Measurements from ENCODE around the gene MTM1. TPM values are rescaled to one million over a fixed set of nuclear protein-coding genes. Genes with fewer than 3 reads are reported as not detected.

Gene MTM1
- total and polyA plus RNA-seq, 12 donors, result 2.4 to 14.0 (median 10.2) TPM

GRCh38 chrX:150577174-150577573, 8.8 kb downstream of the MTM1 start:
- H3K36me3 ChIP-seq, result no peaks in the 10 kb centered on the region
- H3K27me3 ChIP-seq, result no peaks in the 10 kb centered on the region
- intact Hi-C loops (cut with DNase I), result loop anchor here in 3 of 10 donors (10.0 kb wide), 3 partner anchors 72 to 612 kb away; partner anchors contain the start of gene MAMLD1 (in 1 of the 3)
- WGBS, 2 donors, result 90 to 100% methylated on average over 1 of the region's 1 CpG
- TF ChIP-seq, protein P1, sequence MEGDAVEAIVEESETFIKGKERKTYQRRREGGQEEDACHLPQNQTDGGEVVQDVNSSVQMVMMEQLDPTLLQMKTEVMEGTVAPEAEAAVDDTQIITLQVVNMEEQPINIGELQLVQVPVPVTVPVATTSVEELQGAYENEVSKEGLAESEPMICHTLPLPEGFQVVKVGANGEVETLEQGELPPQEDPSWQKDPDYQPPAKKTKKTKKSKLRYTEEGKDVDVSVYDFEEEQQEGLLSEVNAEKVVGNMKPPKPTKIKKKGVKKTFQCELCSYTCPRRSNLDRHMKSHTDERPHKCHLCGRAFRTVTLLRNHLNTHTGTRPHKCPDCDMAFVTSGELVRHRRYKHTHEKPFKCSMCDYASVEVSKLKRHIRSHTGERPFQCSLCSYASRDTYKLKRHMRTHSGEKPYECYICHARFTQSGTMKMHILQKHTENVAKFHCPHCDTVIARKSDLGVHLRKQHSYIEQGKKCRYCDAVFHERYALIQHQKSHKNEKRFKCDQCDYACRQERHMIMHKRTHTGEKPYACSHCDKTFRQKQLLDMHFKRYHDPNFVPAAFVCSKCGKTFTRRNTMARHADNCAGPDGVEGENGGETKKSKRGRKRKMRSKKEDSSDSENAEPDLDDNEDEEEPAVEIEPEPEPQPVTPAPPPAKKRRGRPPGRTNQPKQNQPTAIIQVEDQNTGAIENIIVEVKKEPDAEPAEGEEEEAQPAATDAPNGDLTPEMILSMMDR (IDR thresholded peaks at IDR 0.05), result no peak
- H3K9me3 ChIP-seq, result peaks cover 0 to 10% (median 0%) of the 10 kb centered on the region in 11 donors
- H3K27ac ChIP-seq, result no peak overlapping the region
- H3K4me3 ChIP-seq, result no peak overlapping the region
- DNase-seq (no peak), ATAC-seq (no peak)
- peaks cover 0 to 42% (median 12%) of the 10 kb centered on the region in 9 donors for H3K4me1 ChIP-seq

- ATAC-seq (no peak), DNase-seq (no peak)
- intact Hi-C loops (cut with DNase I), result no loop called here
- peaks cover 0 to 13% (median 0%) of the 10 kb centered on the region in 11 donors for H3K9me3 ChIP-seq
- H3K27ac ChIP-seq, result no peak overlapping the region
- no peaks in the 10 kb centered on the region for H3K27me3 ChIP-seq
- no peaks in the 10 kb centered on the region for H3K36me3 ChIP-seq
- WGBS, 2 donors, result 59 to 67% methylated on average over 4 of the region's 4 CpGs
- TF ChIP-seq, protein P1 (IDR thresholded peaks at IDR 0.05), result no peak
- no peak overlapping the region for H3K4me3 ChIP-seq
- peaks cover 0 to 10% (median 4%) of the 10 kb centered on the region in 9 donors for H3K4me1 ChIP-seq
Observed at GRCh38 chrX:150581093-150581775, 12.8 kb downstream of the MTM1 start.

DNA sequence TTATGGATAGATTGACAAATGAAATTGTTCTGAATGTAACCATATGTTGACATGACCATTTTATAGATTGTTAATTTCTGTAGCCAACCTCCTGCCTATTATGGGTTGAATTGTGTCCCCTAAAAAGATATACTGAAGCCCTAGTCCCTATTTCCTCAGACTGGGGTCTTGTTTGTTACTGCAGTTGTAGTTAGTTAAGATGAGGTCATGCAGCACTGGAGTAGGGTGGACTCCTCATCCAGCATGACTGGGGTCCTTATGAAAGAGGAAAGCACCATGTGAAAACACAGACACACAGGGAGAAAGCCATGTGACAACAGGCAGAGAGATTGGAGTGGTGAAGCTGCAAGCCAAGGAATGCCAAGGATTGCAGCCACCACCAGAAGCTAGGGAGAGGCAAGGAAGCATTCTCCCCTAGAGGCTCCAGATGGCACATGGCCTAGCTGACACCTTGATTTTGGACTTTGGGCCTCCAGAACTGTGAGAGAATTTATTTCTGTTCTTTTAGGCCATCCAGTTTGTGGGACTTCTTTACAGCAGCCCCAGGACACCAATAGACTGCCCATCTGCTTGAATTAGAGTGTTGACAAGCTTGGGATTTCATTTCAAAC, 14.0 kb downstream of the MTM1 start:
- intact Hi-C loops (cut with DNase I), result no loop called here
- Histone ChIP-seq H3K4me1 (peaks cover 0 to 10% (median 4%) of the 10 kb centered on the region in 9 donors), H3K4me3 (no peak overlapping the region), H3K27me3 (peaks cover 0 to 4% (median 0%) of the 10 kb centered on the region in 7 donors), H3K27ac (no peak overlapping the region), H3K9me3 (peaks cover 0 to 13% (median 0%) of the 10 kb centered on the region in 11 donors), H3K36me3 (no peaks in the 10 kb centered on the region)
- DNase-seq (no peak), ATAC-seq (no peak)
- TF ChIP-seq, protein P1 (IDR thresholded peaks at IDR 0.05), result no peak

DNA sequence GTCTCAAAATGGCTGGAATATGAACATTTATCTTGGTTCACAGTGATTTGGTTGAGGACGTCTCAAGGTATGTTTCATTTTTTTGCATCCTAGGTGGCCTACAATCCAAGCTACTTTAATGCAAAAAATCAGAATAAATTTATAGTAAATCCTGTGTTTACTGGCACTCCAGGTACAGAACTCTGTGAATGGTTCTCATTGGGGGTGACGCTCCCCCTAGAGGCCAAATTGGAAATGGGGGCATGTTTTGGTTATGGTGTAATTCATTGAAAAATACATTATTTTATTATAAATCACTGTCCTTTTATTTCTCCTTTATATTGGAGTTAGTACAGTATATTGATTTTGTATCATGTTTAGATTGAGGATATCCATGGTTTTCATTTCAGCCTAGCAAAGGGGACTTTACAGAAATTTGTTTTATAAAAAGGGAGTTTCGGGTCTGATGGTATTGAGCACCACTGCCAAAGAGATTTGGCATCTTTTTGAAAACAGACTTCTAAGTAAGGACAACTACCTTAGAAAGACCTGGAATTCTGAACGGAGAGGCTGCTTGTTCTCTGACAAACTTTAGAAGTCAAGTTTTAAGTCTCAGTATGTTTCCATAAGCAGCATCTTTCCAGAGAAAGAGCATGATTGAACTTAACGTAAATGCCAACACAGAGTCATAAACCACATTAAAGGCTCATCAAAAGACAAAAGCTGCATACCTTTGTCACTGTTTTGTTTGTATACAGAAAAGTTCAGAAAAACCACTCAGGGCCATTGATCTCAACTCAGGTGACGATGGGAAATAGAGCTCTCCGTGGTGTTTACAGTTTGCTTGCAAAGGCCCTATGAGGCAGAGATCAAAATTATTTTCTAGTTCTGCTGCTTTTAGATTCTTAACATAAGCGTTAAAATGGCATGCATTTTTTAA, 19.4 kb downstream of the MTM1 start:
- TF ChIP-seq, protein P1 (IDR thresholded peaks at IDR 0.05), result peak; percentile 40 to 70 (median 60)
- no peak overlapping the region for H3K4me3 ChIP-seq
- no peak overlapping the region for H3K27ac ChIP-seq
- no peaks in the 10 kb centered on the region for H3K9me3 ChIP-seq
- DNase-seq (no peak), ATAC-seq (no peak)
- intact Hi-C loops (cut with DNase I), result loop anchor here in 1 of 10 donors (5.0 kb wide), 2 partner anchors 41 to 226 kb away; partner anchors contain the start of gene MAMLD1
- 80 to 82% methylated on average over 8 of the region's 8 CpGs for WGBS, 2 donors
- no peaks in the 10 kb centered on the region for H3K36me3 ChIP-seq
- peaks cover 0 to 4% (median 0%) of the 10 kb centered on the region in 7 donors for H3K27me3 ChIP-seq
- no peaks in the 10 kb centered on the region for H3K4me1 ChIP-seq
